NCI-H2196 (cell line): Measurements from ENCODE around the gene TRIOBP.

Experiments used
- DNase-seq: peaks from one replicate; lab custom pipeline; 2025; ENCODE audit not compliant: unreplicated experiment; lab: John Stamatoyannopoulos, UW

Gene TRIOBP

GRCh38 chr22:37669586-37669985, 27.3 kb upstream of the TRIOBP start:
- no peak for DNase-seq

GRCh38 chr22:37672206-37672919, 24.5 kb upstream of the TRIOBP start:
- no peak for DNase-seq

GRCh38 chr22:37672920-37673455, 23.9 kb upstream of the TRIOBP start:
- DNase-seq, result no peak

DNA sequence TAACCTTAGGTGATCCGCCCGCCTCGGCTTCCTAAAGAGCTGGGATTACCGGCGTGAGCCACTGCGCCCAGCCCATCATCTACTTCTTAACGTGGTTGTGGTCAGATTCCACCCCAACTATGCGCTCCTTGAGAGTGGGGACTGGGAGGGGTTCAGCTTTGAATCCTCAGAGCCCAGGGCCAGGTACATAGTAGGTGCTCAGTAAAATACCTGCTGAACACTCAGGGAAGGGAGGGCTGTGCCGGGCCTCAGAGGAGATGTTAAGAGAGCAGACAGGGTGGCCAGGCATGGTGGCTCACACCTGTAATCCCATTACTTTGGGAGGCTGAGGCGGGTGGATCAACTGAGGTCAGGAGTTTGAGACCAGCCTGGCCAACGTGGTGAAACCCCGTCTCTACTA, 22.6 kb upstream of the TRIOBP start:
- DNase-seq, result no peak

- DNase-seq, result peak; percentile 81
Observed at GRCh38 chr22:37674951-37675929, 21.6 kb upstream of the TRIOBP start, which contains the start of gene LGALS1. TSS of gene LGALS1 (plus strand) at chr22:37675636. CDS start at chr22:37675703, 67 bp downstream.

DNA sequence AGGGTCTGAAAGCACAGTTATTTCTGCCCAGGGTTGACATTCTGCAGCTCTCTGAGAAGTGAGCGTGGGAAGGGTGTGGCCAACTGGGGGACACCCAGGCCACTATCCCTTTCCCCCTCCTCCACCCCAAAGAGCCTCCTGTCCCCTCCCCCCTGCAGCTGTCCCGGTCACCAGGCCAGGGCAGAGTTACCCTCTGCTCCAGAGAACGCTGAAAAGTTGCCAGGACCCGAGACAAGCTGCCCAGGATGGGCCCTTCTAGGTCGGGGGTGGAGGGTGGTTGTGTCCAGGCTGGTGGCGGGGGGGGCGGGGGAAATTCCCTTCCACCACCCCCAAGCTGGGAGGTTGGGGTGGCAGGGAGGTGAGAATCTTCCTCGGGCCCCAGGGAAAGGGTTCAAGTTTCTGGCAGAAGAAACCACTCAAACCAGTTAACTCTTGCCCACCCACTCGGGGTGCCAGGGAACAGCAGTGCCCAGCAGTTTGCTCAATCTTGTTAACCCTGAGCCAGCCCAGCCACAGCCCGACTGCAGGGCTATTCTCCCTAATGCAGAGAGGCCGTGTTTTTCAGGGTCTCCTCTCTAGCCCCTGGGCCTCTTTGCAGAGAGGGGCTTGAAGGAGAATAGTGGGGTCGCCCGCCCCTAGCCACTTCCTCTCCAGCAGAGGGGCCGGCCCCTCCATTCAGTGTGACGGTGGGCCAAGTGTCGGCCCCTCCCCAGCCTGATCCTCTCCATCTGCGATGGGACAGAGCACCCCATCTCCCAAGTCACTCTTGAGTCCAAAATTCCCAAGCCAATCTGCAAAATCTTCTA, 20.7 kb upstream of the TRIOBP start:
- peak; percentile 4 for DNase-seq

GRCh38 chr22:37676736-37677492, 19.9 kb upstream of the TRIOBP start:
- peak; percentile 65 for DNase-seq

GRCh38 chr22:37677493-37677974, 19.3 kb upstream of the TRIOBP start:
- DNase-seq, result no peak

GRCh38 chr22:37678372-37678771, 18.5 kb upstream of the TRIOBP start:
- DNase-seq, result no peak

- DNase-seq, result no peak
Observed at GRCh38 chr22:37679670-37680069, 17.2 kb upstream of the TRIOBP start.

GRCh38 chr22:37680191-37680851, 16.5 kb upstream of the TRIOBP start:
- no peak for DNase-seq

DNA sequence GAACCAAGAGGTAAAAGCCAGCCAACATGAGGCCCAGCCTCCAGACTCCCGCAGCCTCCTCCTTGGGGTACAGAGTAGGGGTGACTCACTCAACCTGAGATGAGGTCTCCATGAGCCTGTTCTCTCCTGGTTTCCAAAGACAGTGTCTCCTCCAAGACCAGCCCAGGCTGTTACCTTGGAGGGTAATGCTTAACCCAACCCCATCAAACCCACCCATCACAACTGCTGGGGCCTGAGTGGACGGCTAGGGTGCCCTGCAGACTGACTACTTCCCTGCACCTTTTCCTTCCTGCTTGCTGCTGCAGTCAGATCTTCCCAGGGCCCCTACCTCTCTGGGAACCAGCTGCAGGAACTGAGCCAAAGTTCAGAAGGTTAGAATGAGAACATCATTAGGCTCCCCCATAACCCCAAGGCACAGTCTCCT, 15.8 kb upstream of the TRIOBP start:
- no peak for DNase-seq

DNA sequence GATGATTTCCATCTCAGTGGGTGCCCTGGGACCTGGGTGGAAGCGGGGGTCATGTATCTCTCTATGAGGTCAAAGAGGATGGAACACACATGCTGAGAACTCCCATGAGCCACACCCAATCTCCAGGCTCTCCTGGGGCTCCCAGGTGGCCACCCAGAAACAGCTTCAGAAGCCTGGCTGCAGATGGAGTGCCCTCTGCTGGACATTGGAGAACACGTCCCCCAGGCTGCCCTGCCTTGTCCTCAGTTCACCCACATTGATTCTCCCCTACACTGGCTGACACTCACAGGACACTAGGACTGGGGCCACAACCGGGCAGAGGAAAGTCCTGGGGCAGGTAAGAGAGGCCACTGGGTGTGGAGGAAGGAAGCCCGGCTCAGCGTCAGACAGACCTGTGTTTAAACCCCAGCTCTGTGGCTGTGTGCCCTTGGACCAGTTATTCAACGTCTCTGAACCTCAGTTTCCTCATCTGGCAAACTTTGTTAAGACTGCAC, 15.2 kb upstream of the TRIOBP start:
- DNase-seq, result peak; percentile 41

DNA sequence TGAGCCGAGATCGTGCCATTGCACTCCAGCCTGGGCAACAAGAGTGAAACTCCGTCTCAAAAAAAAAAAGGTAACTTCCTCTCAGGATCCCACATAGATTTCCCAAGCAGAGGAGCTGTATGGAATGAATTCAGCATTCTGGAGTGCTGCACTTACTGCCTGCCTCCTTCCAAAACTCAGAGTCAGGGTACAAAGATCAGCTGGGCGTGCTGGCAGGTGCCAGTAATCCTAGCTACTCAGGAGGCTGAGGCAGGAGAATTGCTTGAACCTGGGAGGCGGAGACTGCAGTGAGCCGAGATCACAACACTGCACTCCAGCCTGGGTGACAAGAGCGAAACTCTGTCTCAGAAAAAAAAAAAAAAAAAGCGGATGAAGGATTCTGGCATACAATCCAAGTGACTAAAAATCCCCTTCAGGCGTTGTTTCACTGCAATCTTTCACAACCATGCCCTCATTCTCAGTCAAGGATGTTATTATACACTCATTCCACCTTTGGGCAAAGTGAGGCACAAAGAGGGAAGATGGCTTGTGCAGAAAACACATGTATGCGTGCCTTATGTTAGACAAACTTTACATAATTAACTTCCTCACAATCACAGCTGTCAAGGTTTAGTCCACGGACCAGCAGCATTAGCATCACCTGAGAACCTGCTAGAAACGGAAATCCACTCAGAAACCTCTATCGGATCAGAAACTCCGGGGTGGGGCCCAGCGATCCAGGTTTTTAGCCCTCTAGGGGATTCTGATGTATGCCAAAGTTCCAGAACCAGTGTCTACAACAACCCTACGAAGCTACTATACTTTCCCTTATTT, 11.8 kb upstream of the TRIOBP start:
- no peak for DNase-seq

DNA sequence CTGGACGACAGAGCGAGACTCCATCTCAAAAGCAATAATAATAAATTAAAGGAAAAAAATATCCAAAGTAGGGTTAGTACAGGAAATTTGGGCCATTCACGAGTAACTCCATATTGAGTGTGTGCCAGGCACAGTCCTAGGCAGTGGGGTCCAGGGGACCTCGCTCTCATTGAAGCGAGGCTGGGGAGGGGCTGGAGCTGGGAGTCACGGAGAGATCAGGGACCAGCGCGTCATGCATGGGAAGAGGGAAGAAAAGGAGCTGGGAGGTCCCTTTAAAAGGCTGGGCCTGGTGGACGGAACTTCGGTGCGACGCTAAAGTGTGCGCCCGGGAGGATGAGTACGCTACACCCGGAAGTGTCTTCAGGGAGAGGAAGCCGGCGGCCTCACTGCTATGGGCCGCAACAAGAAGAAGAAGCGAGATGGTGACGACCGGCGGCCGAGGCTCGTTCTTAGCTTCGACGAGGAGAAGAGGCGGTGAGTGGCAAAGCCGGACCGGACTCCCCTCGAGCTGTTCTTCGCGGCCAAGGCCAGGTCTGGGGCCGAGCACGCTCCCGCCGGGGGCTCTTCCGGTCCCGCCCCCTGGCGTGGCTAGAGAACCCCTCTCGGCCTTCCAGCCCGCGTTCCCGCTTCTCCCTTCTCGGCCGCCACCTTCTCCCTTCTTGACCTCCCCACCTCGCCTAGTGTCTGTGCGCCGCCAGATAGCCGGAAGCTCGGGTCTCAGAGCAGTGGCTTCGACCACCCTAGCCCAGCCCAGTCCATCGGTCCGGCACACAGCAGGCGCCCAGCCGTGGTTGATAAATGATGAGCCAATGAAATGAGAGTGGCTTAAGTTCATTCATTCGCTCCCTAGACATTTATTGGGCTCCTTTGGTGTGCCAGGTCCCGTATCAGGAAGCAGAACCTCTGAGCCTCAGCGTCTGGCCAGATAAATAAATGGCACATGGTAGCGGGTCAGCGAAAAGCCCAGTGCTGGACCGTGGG, 10.6 kb upstream of the TRIOBP start, which contains the start of gene NOL12:
TSS of gene NOL12 (plus strand) at position 342 of the 981 bp plus-strand sequence. CDS start at position 392, 50 bp downstream.
- DNase-seq, result peak; percentile 61

DNA sequence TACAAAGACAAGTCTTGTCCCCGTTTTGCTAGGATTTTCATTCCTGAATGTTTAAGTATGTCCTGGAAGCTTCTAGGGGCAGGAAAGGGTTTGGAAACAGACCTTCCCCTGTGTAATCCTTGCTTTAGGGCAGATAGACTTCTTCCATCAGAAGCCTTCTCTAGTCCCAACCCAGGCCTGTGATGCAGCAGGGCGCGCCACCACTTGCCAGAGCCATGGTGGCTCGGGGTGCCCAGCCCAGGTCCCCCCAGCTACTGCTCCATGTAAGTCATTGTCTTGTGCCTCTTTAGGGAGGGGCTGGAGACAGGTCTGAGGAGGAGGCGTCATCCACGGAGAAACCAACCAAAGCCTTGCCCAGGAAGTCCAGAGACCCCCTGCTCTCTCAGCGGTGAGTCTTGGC, 6.4 kb upstream of the TRIOBP start:
- no peak for DNase-seq

- no peak for DNase-seq
Observed at GRCh38 chr22:37690901-37691504, 5.8 kb upstream of the TRIOBP start.
